PC-3 (cell line): ENCODE data around the gene PMIS2. TPM values are rescaled to one million over a fixed set of nuclear protein-coding genes. Genes with fewer than 3 reads are reported as not detected.
"Not testable (repeated sequence)": the region's sequence is repeated elsewhere in the genome, so short reads cannot be mapped to it uniquely, and the experiment has no call there.

Source experiments
- ATAC-seq: fragments of 200-7000 bp; cut with Tn5 transposase; 2 replicates; pipeline ENCODE4 v1.9.1; 2020; ENCODE audit warnings: mild to moderate bottlenecking, moderate library complexity
- BruUV-seq: library from RNA; stranded (reverse); fragments of 400-500 nt; replicated peaks from 2 replicates; lab custom pipeline; 2021; lab: Mats Ljungman, UMichigan
- CTCF ChIA-PET: fragments of 300-600 bp; sonication (Branson Sonifier 250); formaldehyde crosslinking; loops from one replicate; lab custom pipeline; 2022; ENCODE audit warnings: antibody characterized with exemption; lab: Charles Lee
- POLR2A ChIA-PET: fragments of 300-600 bp; sonication (Branson Sonifier 250); formaldehyde crosslinking; loops from one replicate; lab custom pipeline; 2022; ENCODE audit warnings: antibody characterized with exemption; ENCODE audit not compliant: unreplicated experiment; lab: Charles Lee
- DNase-seq: peaks from one replicate; pipeline ENCODE4 v3.0.0-alpha.2; 2015
- H2AFZ ChIP-seq: fragments of 300-600 bp; sonication (generic); 2 replicates; pipeline ENCODE4 v1.6.0; 2016; ENCODE audit warnings: antibody characterized with exemption, low read length
- H3F3A ChIP-seq: fragments of 300-600 bp; sonication (generic); one replicate; pipeline ENCODE4 v1.6.0; 2017; ENCODE audit warnings: antibody characterized with exemption, low read length, control low read depth, mild to moderate bottlenecking; ENCODE audit not compliant: unreplicated experiment
- H3K27ac ChIP-seq: fragments of 300-600 bp; sonication (generic); 2 replicates; pipeline ENCODE4 v1.5.1; 2016; ENCODE audit warnings: mild to moderate bottlenecking, low read length
- H3K27me3 ChIP-seq: fragments of 300-600 bp; sonication (generic); 2 replicates; pipeline ENCODE4 v1.6.1; 2016; ENCODE audit warnings: low read length, mixed read lengths
- H3K36me3 ChIP-seq: fragments of 300-600 bp; sonication (generic); 2 replicates; pipeline ENCODE4 v1.6.1; 2016; ENCODE audit warnings: low read depth, mixed run types, low read length, mixed read lengths
- H3K4me1 ChIP-seq: fragments of 300-600 bp; sonication (generic); 2 replicates; pipeline ENCODE4 v1.5.1; 2016; ENCODE audit warnings: low read length; ENCODE audit not compliant: insufficient read depth
- H3K4me2 ChIP-seq: fragments of 300-600 bp; sonication (generic); 2 replicates; pipeline ENCODE4 v1.6.0; 2016; ENCODE audit warnings: low read length
- H3K4me3 ChIP-seq: fragments of 300-600 bp; sonication (generic); 2 replicates; pipeline ENCODE4 v1.5.1; 2016; ENCODE audit warnings: mild to moderate bottlenecking, low read length, mixed read lengths
- H3K79me2 ChIP-seq: fragments of 300-600 bp; sonication (generic); 2 replicates; pipeline ENCODE4 v1.6.1; 2017; ENCODE audit warnings: low read length, mixed read lengths
- H3K9ac ChIP-seq: fragments of 300-600 bp; sonication (generic); 2 replicates; pipeline ENCODE4 v1.6.0; 2016; ENCODE audit warnings: mild to moderate bottlenecking, low read length
- H3K9me2 ChIP-seq: fragments of 300-600 bp; sonication (generic); replicated peaks from 2 replicates; pipeline ENCODE4 v1.6.1; 2016; ENCODE audit warnings: mixed run types, low read length, mixed read lengths
- H3K9me3 ChIP-seq: fragments of 300-600 bp; sonication (generic); 2 replicates; pipeline ENCODE4 v1.6.1; 2016; ENCODE audit warnings: low read length, mixed read lengths
- H4K20me1 ChIP-seq: fragments of 300-600 bp; sonication (generic); 2 replicates; pipeline ENCODE4 v1.6.1; 2016; ENCODE audit warnings: low read length, mixed read lengths
- EZH2 ChIP-seq: fragments of 300-600 bp; sonication (generic); IDR thresholded peaks from one replicate; pipeline ENCODE4 v1.6.1; 2017; ENCODE audit warnings: antibody characterized with exemption, mild to moderate bottlenecking, low read length; ENCODE audit not compliant: unreplicated experiment
- EZH2phosphoT487 ChIP-seq: fragments of 300-600 bp; sonication (generic); IDR thresholded peaks from 2 replicates; pipeline ENCODE4 v1.6.1; 2018; ENCODE audit warnings: mild to moderate bottlenecking, antibody characterized with exemption, low read length, borderline replicate concordance
- intact Hi-C: fragments of 100-400 bp; cut with micrococcal nuclease; formaldehyde crosslinking; loops from 2 replicates; pipeline ENCODE4 v1.9.0; 2023
- total RNA-seq: library from RNA; depleted of rRNA; stranded (reverse); fragments of >200 nt; gene quantifications from 2 replicates; pipeline ENCODE4 v1.2.3, GENCODE V29; 2014
- TF ChIP-seq, protein P1 (sequence below): fragments of 300-600 bp; sonication (generic); conservative IDR thresholded peaks from 2 replicates; pipeline ENCODE4 v1.5.1; 2017; ENCODE audit warnings: antibody characterized with exemption, low read depth, mild to moderate bottlenecking, low read length

PMIS2 gene
- total RNA-seq, 1 experiment from 2014 or later, result not detected

DNA sequence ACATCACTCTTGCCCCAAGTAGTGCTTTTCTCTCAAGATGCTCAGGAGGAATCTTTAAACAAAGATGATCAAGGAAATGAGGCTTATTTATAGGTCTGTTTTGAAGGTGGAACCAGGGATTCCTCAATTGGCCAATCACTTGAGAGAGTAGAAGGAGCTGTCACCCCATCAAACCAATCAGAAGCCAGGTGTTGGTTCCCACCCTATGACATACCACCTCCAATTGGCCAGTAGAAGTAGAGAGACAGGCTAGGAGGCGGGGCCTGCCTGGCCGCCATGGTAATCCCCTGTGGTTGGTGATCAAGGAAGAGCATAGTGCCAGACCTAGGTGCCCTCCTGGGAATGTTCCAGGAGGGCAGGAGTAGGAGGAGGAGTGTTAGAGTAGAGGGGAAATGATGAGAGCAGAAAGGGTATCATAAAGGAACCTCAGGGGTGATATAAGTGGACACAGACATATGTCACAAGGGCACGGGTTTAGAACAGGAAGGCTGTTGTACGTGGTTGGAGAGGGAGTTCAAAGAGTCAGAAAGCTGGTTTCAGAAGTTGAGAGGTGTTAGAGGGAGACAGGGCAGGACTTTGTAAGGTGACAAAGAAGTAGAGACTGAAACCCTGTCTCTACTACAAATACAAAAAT, 10.5 kb downstream of the PMIS2 start:
- no peak overlapping the region for H3K27ac ChIP-seq
- ChIA-PET CTCF (no interaction called here), POLR2A (no interaction called here)
- no peaks in the 10 kb centered on the region for H3F3A ChIP-seq
- H2AFZ ChIP-seq, result no peak overlapping the region
- no peaks in the 10 kb centered on the region for H3K9me3 ChIP-seq
- no peaks in the 10 kb centered on the region for H3K36me3 ChIP-seq
- H3K4me2 ChIP-seq, result no peak overlapping the region
- ATAC-seq, result no peak
- H3K4me1 ChIP-seq, result no peaks in the 10 kb centered on the region
- no peak overlapping the region for H3K9ac ChIP-seq
- intact Hi-C loops, result no loop called here
- no TSS peak for BruUV-seq
- no peaks in the 10 kb centered on the region for H3K9me2 ChIP-seq
- H3K27me3 ChIP-seq, result no peaks in the 10 kb centered on the region
- no peaks in the 10 kb centered on the region for H3K79me2 ChIP-seq
- no peak overlapping the region for H3K4me3 ChIP-seq
- no peak for DNase-seq
- TF ChIP-seq, protein P1, sequence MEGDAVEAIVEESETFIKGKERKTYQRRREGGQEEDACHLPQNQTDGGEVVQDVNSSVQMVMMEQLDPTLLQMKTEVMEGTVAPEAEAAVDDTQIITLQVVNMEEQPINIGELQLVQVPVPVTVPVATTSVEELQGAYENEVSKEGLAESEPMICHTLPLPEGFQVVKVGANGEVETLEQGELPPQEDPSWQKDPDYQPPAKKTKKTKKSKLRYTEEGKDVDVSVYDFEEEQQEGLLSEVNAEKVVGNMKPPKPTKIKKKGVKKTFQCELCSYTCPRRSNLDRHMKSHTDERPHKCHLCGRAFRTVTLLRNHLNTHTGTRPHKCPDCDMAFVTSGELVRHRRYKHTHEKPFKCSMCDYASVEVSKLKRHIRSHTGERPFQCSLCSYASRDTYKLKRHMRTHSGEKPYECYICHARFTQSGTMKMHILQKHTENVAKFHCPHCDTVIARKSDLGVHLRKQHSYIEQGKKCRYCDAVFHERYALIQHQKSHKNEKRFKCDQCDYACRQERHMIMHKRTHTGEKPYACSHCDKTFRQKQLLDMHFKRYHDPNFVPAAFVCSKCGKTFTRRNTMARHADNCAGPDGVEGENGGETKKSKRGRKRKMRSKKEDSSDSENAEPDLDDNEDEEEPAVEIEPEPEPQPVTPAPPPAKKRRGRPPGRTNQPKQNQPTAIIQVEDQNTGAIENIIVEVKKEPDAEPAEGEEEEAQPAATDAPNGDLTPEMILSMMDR, result no peak
- TF ChIP-seq EZH2, result no peak
- no peak for TF ChIP-seq EZH2phosphoT487
- H4K20me1 ChIP-seq, result no peaks in the 10 kb centered on the region

DNA sequence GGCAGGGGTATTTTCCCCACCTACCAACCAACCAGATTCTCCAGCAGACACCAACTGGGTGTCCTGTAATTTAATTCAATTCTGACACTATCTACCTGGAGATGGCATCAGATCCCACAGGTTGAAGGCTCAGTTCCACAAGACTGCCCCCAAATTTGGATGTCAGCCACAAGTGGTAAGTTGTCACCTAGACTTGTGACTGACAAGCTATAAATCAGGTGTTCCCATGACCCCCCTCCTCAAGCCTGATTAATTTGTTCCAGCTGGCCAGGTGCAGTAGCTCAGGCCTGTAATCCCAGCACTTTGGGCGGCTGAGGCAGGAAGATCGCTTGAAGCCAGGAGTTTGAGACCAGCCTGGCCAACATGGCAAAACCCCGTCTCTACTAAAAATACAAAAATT, 16.0 kb downstream of the PMIS2 start:
- Histone ChIP-seq H3K9me2 (no peaks in the 10 kb centered on the region), H3K4me3 (no peak overlapping the region), H4K20me1 (no peaks in the 10 kb centered on the region), H3K4me1 (0 out of 2 replicates have a peak, but pooled peaks cover 3% of the 10 kb centered on the region), H3F3A (no peaks in the 10 kb centered on the region), H3K36me3 (no peaks in the 10 kb centered on the region), H3K9ac (no peak overlapping the region), H3K27ac (no peak overlapping the region), H2AFZ (no peak overlapping the region), H3K79me2 (no peaks in the 10 kb centered on the region), H3K9me3 (no peaks in the 10 kb centered on the region), H3K4me2 (no peak overlapping the region), H3K27me3 (no peaks in the 10 kb centered on the region)
- no peak for DNase-seq
- ATAC-seq, result no peak
- POLR2A ChIA-PET, result no interaction called here
- TF ChIP-seq EZH2 (no peak), EZH2phosphoT487 (no peak)
- TF ChIP-seq, protein P1, result no peak
- CTCF ChIA-PET, result no interaction called here
- intact Hi-C loops, result no loop called here
- no TSS peak for BruUV-seq

DNA sequence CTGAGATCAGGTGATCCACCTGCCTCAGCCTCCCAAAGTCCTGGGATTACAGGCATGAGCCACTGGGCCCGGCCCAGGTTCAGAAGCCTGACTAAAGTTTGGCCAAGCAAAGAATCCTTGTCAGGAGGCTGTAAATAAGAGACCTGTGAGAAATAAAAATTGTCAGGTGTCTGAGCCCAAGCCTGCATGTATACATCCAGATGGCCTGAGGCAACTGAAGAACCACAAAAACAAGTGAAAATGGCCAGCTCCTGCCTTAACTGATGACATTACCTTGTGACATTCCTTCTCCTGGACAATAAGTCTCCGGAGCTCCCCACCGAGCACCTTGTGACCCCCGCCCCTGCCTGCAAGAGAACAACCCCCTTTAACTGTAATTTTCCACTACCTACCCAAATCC, 18.5 kb downstream of the PMIS2 start:
- DNase-seq, H3K4me2 ChIP-seq, H3K4me1 ChIP-seq, H3K27me3 ChIP-seq, H2AFZ ChIP-seq, POLR2A ChIA-PET, CTCF ChIA-PET, H3K9me3 ChIP-seq, H3K9ac ChIP-seq, H4K20me1 ChIP-seq, BruUV-seq, ATAC-seq, H3K36me3 ChIP-seq, H3K79me2 ChIP-seq, H3K9me2 ChIP-seq, H3K27ac ChIP-seq, H3K4me3 ChIP-seq, H3F3A ChIP-seq: not testable (repeated sequence)
- intact Hi-C loops, result loop anchor here (2.0 kb wide), 1 partner anchor 56 kb away; no protein-coding TSS in a partner anchor

DNA sequence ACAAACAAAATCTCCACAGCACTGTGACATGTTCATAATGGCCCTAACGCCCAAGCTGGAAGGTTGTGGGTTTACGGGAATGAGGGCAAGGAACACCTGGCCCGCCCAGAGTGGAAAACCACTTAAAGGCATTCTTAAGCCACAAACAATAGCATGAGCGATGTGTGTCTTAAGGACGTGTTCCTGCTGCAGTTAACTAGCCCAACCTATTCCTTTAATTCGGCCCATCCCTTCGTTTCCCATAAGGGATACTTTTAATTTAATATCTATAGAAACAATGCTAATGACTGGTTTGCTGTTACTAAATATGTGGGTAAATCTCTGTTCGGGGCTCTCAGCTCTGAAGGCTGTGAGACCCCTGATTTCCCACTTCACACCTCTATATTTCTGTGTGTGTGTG, 21.2 kb downstream of the PMIS2 start:
- H3K9me3 ChIP-seq, POLR2A ChIA-PET, H3K9me2 ChIP-seq: not testable (repeated sequence)

More for the DNA sequence above, 21.2 kb downstream of the PMIS2 start:
- H3K27ac ChIP-seq, DNase-seq, ATAC-seq, H3K4me3 ChIP-seq, BruUV-seq, H3K27me3 ChIP-seq, H3K9ac ChIP-seq, H3F3A ChIP-seq, H3K79me2 ChIP-seq, H4K20me1 ChIP-seq, H3K4me1 ChIP-seq, H3K4me2 ChIP-seq, intact Hi-C loops, CTCF ChIA-PET, H3K36me3 ChIP-seq, H2AFZ ChIP-seq: not testable (repeated sequence)
